ENCODE measurements around the gene WDR54.

WDR54 gene

DNA sequence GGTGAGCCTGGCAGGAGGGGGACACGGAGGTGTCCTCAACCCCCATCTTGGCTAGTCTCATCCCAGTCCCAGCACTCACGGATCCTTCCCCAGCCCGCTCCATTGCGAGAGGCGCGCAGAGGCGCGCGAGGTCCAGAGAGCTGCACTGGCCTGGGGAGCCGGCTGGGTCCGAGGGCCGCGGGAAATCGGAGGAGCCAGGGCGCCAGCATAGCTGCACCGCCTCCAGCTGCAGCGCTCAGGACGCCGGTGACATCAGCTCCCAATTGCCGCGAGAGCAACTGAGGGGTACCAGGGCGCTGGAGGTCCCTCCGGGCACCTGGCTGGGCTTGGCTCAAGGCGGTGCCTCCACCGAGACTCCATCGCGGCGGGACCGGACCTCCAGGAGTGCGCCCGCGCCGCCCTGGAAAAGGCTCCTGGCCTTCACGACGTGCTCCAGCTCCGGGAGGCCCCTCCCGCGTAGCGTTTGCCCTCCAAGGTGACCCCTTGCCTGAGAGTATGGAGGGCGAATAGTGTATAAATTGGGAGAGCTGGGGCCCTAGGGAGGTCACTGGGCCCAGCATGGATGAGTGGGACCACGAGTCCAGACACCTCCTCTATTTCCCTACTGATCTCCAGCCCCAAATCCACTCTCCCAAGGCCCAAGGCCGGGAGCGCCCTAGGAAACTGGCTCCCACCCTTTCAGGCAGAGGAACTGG lies 14.7 kb downstream of the WDR54 start:
- Histone ChIP-seq H3K4me3 (ENCODE audit: insufficient read depth in 1 of 2, low read depth in 1 of 2, low read length in 2 of 2) (no peak overlapping the region), H3K79me1 (replicated peaks; ENCODE audit: low read length, poor library complexity, severe bottlenecking) (peaks cover 44% of the 10 kb centered on the region)

DNA sequence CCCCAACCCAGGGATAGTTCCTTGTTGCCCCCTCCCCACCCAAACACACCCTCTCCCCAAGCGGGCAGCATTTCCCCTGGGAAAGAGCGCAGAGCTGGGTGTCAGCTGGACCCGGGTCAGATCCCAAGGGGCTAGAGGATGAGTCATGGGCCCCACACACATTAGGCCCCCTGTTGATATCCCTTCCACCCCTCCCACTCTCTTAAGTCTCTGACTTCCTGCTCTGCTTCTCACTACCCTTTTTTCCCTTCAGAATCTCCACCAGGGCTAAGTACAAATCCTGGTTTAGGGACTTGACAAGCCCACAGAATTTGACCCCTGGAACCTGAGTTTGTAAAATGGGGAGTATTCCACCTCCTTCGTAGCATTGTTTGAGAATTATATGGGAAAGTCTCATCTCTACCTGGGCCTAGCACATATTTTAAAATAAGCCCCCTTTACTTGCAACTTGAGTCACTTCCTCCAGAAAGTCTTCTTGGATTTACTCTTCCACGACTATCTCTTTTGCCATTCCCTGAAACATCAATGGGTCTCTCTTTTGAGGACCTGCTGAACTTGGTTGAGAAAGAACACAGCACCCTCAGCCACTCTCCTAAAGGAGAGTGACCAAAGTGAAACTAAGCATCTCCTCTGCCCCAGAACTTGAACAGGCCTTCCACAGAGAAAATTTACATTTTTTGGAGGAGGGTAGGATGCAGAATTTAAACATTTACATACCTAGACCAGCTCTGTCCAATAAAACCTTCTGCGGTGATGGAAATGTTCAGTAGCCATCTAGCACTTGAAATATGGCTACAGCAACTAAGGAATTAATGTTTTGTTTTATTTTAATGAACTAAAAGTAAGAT lies 15.5 kb downstream of the WDR54 start:
- Histone ChIP-seq H3K14ac (ENCODE audit: low read length in 2 of 2) (no peak overlapping the region), H2BK120ac (ENCODE audit: low read depth, low read length) (no peak overlapping the region), H3K4ac (ENCODE audit: low read depth in 1 of 2, low read length in 2 of 2) (no peak overlapping the region), H3K4me2 (ENCODE audit: low read length, poor library complexity, severe bottlenecking) (no peak overlapping the region), H2BK5ac (ENCODE audit: low read depth, low read length, poor library complexity, severe bottlenecking) (no peak overlapping the region), H4K8ac (ENCODE audit: low read length) (no peak overlapping the region), H3K36me3 (ENCODE audit: control insufficient read depth in 1 of 2, insufficient read depth in 2 of 2, low read depth in 1 of 2, low read length in 2 of 2) (peaks cover 7 to 19% of the 10 kb centered on the region in 2 experiments), H3K4me3 (ENCODE audit: insufficient read depth in 1 of 2, low read depth in 1 of 2, low read length in 2 of 2) (no peak overlapping the region), H2BK12ac (ENCODE audit: low read length in 2 of 2) (no peak overlapping the region), H3K9me3 (ENCODE audit: control insufficient read depth, low read length) (no peaks in the 10 kb centered on the region), H2AFZ (ENCODE audit: low read depth, low read length) (no peak overlapping the region), H2AK5ac (ENCODE audit: low read length, severe bottlenecking) (no peak overlapping the region), H3K9ac (ENCODE audit: low read length) (no peak overlapping the region), H4K91ac (ENCODE audit: low read length) (no peak overlapping the region), H3K27me3 (ENCODE audit: control insufficient read depth in 1 of 2, insufficient read depth in 1 of 2, low read length in 2 of 2) (peaks cover 0 to 12% of the 10 kb centered on the region in 2 experiments), H3K18ac (ENCODE audit: low read depth in 1 of 2, low read length in 2 of 2) (no peak overlapping the region), H3K79me1 (replicated peaks; ENCODE audit: low read length, poor library complexity, severe bottlenecking) (peaks cover 41% of the 10 kb centered on the region), H2BK15ac (ENCODE audit: low read depth, poor library complexity, severe bottlenecking) (no peak overlapping the region), H3K4me1 (ENCODE audit: control insufficient read depth, insufficient read depth, low read depth, low read length) (peaks cover 24% of the 10 kb centered on the region), H3K27ac (ENCODE audit: low read length, poor library complexity, severe bottlenecking) (no peak overlapping the region), H3K23ac (ENCODE audit: low read length in 2 of 2) (no peak overlapping the region)
- DNase-seq, result no peak
- 75% methylated on average over 5 of the region's 6 CpGs for WGBS

More for the DNA sequence above, 14.7 kb downstream of the WDR54 start:
- Histone ChIP-seq H3K4me1 (ENCODE audit: control insufficient read depth, insufficient read depth, low read depth, low read length) (peaks cover 19% of the 10 kb centered on the region), H3K4me2 (ENCODE audit: low read length, poor library complexity, severe bottlenecking) (no peak overlapping the region), H2BK12ac (ENCODE audit: low read length in 2 of 2) (no peak overlapping the region), H4K8ac (ENCODE audit: low read length) (no peak overlapping the region), H3K9ac (ENCODE audit: low read length) (no peak overlapping the region), H2AK5ac (ENCODE audit: low read length, severe bottlenecking) (no peak overlapping the region), H2BK15ac (ENCODE audit: low read depth, poor library complexity, severe bottlenecking) (no peak overlapping the region), H3K4ac (ENCODE audit: low read depth in 1 of 2, low read length in 2 of 2) (no peak overlapping the region), H3K36me3 (ENCODE audit: control insufficient read depth in 1 of 2, insufficient read depth in 2 of 2, low read depth in 1 of 2, low read length in 2 of 2) (peaks cover 15 to 24% of the 10 kb centered on the region in 2 experiments), H3K18ac (ENCODE audit: low read depth in 1 of 2, low read length in 2 of 2) (no peak overlapping the region), H2AFZ (ENCODE audit: low read depth, low read length) (no peak overlapping the region), H2BK120ac (ENCODE audit: low read depth, low read length) (no peak overlapping the region), H3K27me3 (ENCODE audit: control insufficient read depth in 1 of 2, insufficient read depth in 1 of 2, low read length in 2 of 2) (peaks cover 0 to 6% of the 10 kb centered on the region in 2 experiments), H3K27ac (ENCODE audit: low read length, poor library complexity, severe bottlenecking) (no peak overlapping the region), H4K91ac (ENCODE audit: low read length) (no peak overlapping the region), H3K23ac (ENCODE audit: low read length in 2 of 2) (no peak overlapping the region), H3K9me3 (ENCODE audit: control insufficient read depth, low read length) (no peaks in the 10 kb centered on the region), H3K14ac (ENCODE audit: low read length in 2 of 2) (no peak overlapping the region), H2BK5ac (ENCODE audit: low read depth, low read length, poor library complexity, severe bottlenecking) (no peak overlapping the region)
- DNase-seq, result no peak
- 96% methylated on average over 41 of the region's 43 CpGs for WGBS

DNA sequence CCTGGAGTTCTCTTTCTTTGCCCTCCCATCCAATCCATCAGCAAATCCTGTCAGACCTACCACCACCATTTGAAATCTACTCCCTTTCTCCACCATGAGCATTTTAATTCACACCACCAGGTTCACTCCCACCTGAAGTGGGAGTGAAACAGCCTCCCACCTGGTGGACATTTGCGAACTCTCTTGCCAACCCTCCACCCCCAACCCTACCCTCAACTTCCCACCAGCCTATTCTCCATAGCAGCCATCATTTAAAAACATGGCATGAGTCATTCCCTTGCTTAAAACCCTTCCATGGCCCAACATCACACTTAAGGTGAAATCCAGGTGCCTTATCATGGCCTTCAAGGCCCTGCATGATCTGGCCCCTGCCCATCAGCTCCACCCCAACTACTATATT lies 16.7 kb downstream of the WDR54 start:
- no peak overlapping the region for H3K23ac ChIP-seq (ENCODE audit: low read length in 2 of 2)
- no peak overlapping the region for H3K4me3 ChIP-seq (ENCODE audit: insufficient read depth in 1 of 2, low read depth in 1 of 2, low read length in 2 of 2)
- H2BK12ac ChIP-seq (ENCODE audit: low read length in 2 of 2), result no peak overlapping the region
- H3K27me3 ChIP-seq (ENCODE audit: control insufficient read depth in 1 of 2, insufficient read depth in 1 of 2, low read length in 2 of 2), result peaks cover 0 to 12% of the 10 kb centered on the region in 2 experiments
- H2BK5ac ChIP-seq (ENCODE audit: low read depth, low read length, poor library complexity, severe bottlenecking), result no peak overlapping the region
- H3K4me2 ChIP-seq (ENCODE audit: low read length, poor library complexity, severe bottlenecking), result no peak overlapping the region
- H3K4ac ChIP-seq (ENCODE audit: low read depth in 1 of 2, low read length in 2 of 2), result no peak overlapping the region
- no peak overlapping the region for H2AK5ac ChIP-seq (ENCODE audit: low read length, severe bottlenecking)
- H3K4me1 ChIP-seq (ENCODE audit: control insufficient read depth, insufficient read depth, low read depth, low read length), result peaks cover 28% of the 10 kb centered on the region
- H3K14ac ChIP-seq (ENCODE audit: low read length in 2 of 2), result no peak overlapping the region
- H3K18ac ChIP-seq (ENCODE audit: low read depth in 1 of 2, low read length in 2 of 2), result no peak overlapping the region
- peaks cover 34% of the 10 kb centered on the region for H3K79me1 ChIP-seq (replicated peaks; ENCODE audit: low read length, poor library complexity, severe bottlenecking)
- WGBS, result 95% methylated on average over 1 of the region's 1 CpG
- H3K36me3 ChIP-seq (ENCODE audit: control insufficient read depth in 1 of 2, insufficient read depth in 2 of 2, low read depth in 1 of 2, low read length in 2 of 2), result peaks cover 5 to 14% of the 10 kb centered on the region in 2 experiments
- H2BK120ac ChIP-seq (ENCODE audit: low read depth, low read length), result no peak overlapping the region
- no peaks in the 10 kb centered on the region for H3K9me3 ChIP-seq (ENCODE audit: control insufficient read depth, low read length)
- no peak overlapping the region for H3K9ac ChIP-seq (ENCODE audit: low read length)
- H3K27ac ChIP-seq (ENCODE audit: low read length, poor library complexity, severe bottlenecking), result no peak overlapping the region
- no peak overlapping the region for H2BK15ac ChIP-seq (ENCODE audit: low read depth, poor library complexity, severe bottlenecking)
- no peak overlapping the region for H2AFZ ChIP-seq (ENCODE audit: low read depth, low read length)
- no peak overlapping the region for H4K91ac ChIP-seq (ENCODE audit: low read length)
- DNase-seq, result no peak
- H4K8ac ChIP-seq (ENCODE audit: low read length), result no peak overlapping the region

DNA sequence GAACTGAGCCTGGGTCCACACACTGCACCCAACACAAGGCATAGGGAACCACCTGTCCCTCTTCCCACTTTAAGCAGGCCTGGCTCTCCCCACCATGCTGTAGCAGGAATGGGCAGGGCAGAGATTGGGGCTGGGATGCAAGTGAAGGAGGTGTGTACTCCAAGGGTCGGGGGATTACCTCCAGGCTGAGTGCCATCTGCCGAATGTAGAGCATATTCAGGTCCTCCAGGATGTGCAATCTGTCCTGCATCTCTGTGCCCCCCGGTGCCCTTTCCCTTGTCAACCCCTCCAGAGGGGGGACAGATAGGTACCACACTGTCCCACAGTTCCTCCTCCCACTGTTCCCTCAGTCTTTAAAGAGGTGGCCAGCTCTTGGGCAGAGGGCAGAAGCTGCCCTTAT lies 17.8 kb downstream of the WDR54 start:
- Histone ChIP-seq H3K27ac (ENCODE audit: low read length, poor library complexity, severe bottlenecking) (peak overlapping the region; percentile 9), H3K14ac (ENCODE audit: low read length in 2 of 2) (peak overlapping the region in 1 of 2 experiments; percentile 46), H3K18ac (ENCODE audit: low read depth in 1 of 2, low read length in 2 of 2) (peak overlapping the region; percentile 51 to 72), H3K79me1 (replicated peaks; ENCODE audit: low read length, poor library complexity, severe bottlenecking) (peaks cover 34% of the 10 kb centered on the region), H2BK5ac (ENCODE audit: low read depth, low read length, poor library complexity, severe bottlenecking) (no peak overlapping the region), H2AK5ac (ENCODE audit: low read length, severe bottlenecking) (peak overlapping the region; percentile 59), H3K4ac (ENCODE audit: low read depth in 1 of 2, low read length in 2 of 2) (peak overlapping the region; percentile 62 to 90), H2AFZ (ENCODE audit: low read depth, low read length) (no peak overlapping the region), H3K4me3 (ENCODE audit: insufficient read depth in 1 of 2, low read depth in 1 of 2, low read length in 2 of 2) (peak overlapping the region; percentile 55 to 84), H3K4me2 (ENCODE audit: low read length, poor library complexity, severe bottlenecking) (peak overlapping the region; percentile 82), H3K23ac (ENCODE audit: low read length in 2 of 2) (no peak overlapping the region), H3K27me3 (ENCODE audit: control insufficient read depth in 1 of 2, insufficient read depth in 1 of 2, low read length in 2 of 2) (peaks cover 0 to 12% of the 10 kb centered on the region in 2 experiments), H3K4me1 (ENCODE audit: control insufficient read depth, insufficient read depth, low read depth, low read length) (peaks cover 30% of the 10 kb centered on the region), H2BK15ac (ENCODE audit: low read depth, poor library complexity, severe bottlenecking) (no peak overlapping the region), H2BK12ac (ENCODE audit: low read length in 2 of 2) (peak overlapping the region; percentile 4 to 20), H4K91ac (ENCODE audit: low read length) (no peak overlapping the region), H3K9ac (ENCODE audit: low read length) (peak overlapping the region; percentile 88), H3K36me3 (ENCODE audit: control insufficient read depth in 1 of 2, insufficient read depth in 2 of 2, low read depth in 1 of 2, low read length in 2 of 2) (peaks cover 5 to 14% of the 10 kb centered on the region in 2 experiments), H3K9me3 (ENCODE audit: control insufficient read depth, low read length) (no peaks in the 10 kb centered on the region), H4K8ac (ENCODE audit: low read length) (no peak overlapping the region), H2BK120ac (ENCODE audit: low read depth, low read length) (peak overlapping the region; percentile 96)
- DNase-seq, result no peak
- WGBS, result 73% methylated on average over 3 of the region's 3 CpGs
